Left renal cortex interstitium (tissue), 4 donors: ENCODE measurements around the gene ATP23. TPM values are rescaled to one million over a fixed set of nuclear protein-coding genes. Genes with fewer than 3 reads are reported as not detected.

Experiments
- DNase-seq, 4 donors: peaks; one replicate each; pipeline ENCODE4 v3.0.0-alpha.2; 2013; ENCODE audit warnings: low read depth in 4 of 4, low spot score in 2 of 4, missing footprints in 1 of 4
- polyA plus RNA-seq, 4 donors: library from polyadenylated mRNA; unstranded; fragments of 120-200 nt; gene quantifications; one replicate each; pipeline ENCODE4 v1.2.1, GENCODE V29; 2013; ENCODE audit not compliant: insufficient read length in 4 of 4

The ATP23 gene
- polyA plus RNA-seq = 10 to 100 TPM in 2 of 4 donors, 1 to 10 TPM in 2; 8.4 to 13.7 (median 10.2) TPM

- peak; percentile 73 to 80 (median 76) for DNase-seq
These were observed at the start of gene ATP23 for GRCh38 chr12:57941165-57941894. ATP23 (plus strand) TSS chr12:57941567; CDS start chr12:57941702, 135 bp downstream.

GRCh38 chr12:57892232-57892972 is 49.0 kb upstream of the ATP23 start:
- no peak for DNase-seq

GRCh38 chr12:57893431-57894353 is 47.7 kb upstream of the ATP23 start:
- DNase-seq = peak in 3 of 4 donors; percentile 84 to 91 (median 91)

GRCh38 chr12:57894399-57895292 is 46.7 kb upstream of the ATP23 start:
- DNase-seq = no peak

GRCh38 chr12:57895389-57896114 is 45.8 kb upstream of the ATP23 start:
- DNase-seq = no peak

GRCh38 chr12:57896115-57896433 is 45.3 kb upstream of the ATP23 start:
- no peak for DNase-seq

GRCh38 chr12:57896434-57897201 is 44.7 kb upstream of the ATP23 start:
- peak in 1 of 4 donors; percentile 73 for DNase-seq

GRCh38 chr12:57897286-57897974 is 43.9 kb upstream of the ATP23 start:
- DNase-seq = no peak

GRCh38 chr12:57898308-57898970 is 42.9 kb upstream of the ATP23 start:
- DNase-seq = no peak

- DNase-seq = no peak
These were observed 42.2 kb upstream of the ATP23 start for GRCh38 chr12:57899010-57899662.

- no peak for DNase-seq
These were observed 38.8 kb upstream of the ATP23 start for GRCh38 chr12:57902478-57902969.

- no peak for DNase-seq
These were observed 36.9 kb upstream of the ATP23 start for GRCh38 chr12:57904426-57904825.

- DNase-seq = peak in 2 of 4 donors; percentile 63 to 85
These were observed 36.2 kb upstream of the ATP23 start for GRCh38 chr12:57904848-57905811.

GRCh38 chr12:57905812-57906475 is 35.4 kb upstream of the ATP23 start:
- no peak for DNase-seq

GRCh38 chr12:57906821-57907220 is 34.5 kb upstream of the ATP23 start:
- DNase-seq = no peak
